Epithelial cell of prostate (primary cell): ENCODE data around the gene PANK4.

Experiments
- DNase-seq: peaks from one replicate; pipeline ENCODE4 v3.0.0-alpha.2; 2011; ENCODE audit warnings: low read depth, low spot score
- H3K27ac ChIP-seq: fragments of 450-650 bp; 2 replicates; pipeline ENCODE4 v1.5.1; 2017; ENCODE audit warnings: mild to moderate bottlenecking

Gene PANK4

GRCh38 chr1:2546515-2547209 is 20.3 kb upstream of the PANK4 start:
- DNase-seq: peak; percentile 43
- peak overlapping the region; percentile 85 for H3K27ac ChIP-seq

GRCh38 chr1:2545754-2546514 is 19.5 kb upstream of the PANK4 start:
- peak overlapping the region; percentile 85 for H3K27ac ChIP-seq
- DNase-seq: peak; percentile 3

- H3K27ac ChIP-seq: no peak overlapping the region
- no peak for DNase-seq
These were observed 18.7 kb upstream of the PANK4 start for GRCh38 chr1:2544875-2545640.

- DNase-seq: no peak
- H3K27ac ChIP-seq: no peak overlapping the region
These were observed 17.9 kb upstream of the PANK4 start for GRCh38 chr1:2544093-2544874.

GRCh38 chr1:2543543-2544092 is 17.2 kb upstream of the PANK4 start:
- no peak for DNase-seq
- no peak overlapping the region for H3K27ac ChIP-seq

GRCh38 chr1:2542246-2542915 is 16.0 kb upstream of the PANK4 start:
- H3K27ac ChIP-seq: no peak overlapping the region

GRCh38 chr1:2541619-2542245 is 15.3 kb upstream of the PANK4 start:
- H3K27ac ChIP-seq: no peak overlapping the region
- no peak for DNase-seq

More at GRCh38 chr1:2542246-2542915, 16.0 kb upstream of the PANK4 start:
- no peak for DNase-seq

GRCh38 chr1:2540816-2541492 is 14.6 kb upstream of the PANK4 start:
- no peak for DNase-seq
- no peak overlapping the region for H3K27ac ChIP-seq

GRCh38 chr1:2539312-2539907 is 13.0 kb upstream of the PANK4 start:
- no peak for DNase-seq
- no peak overlapping the region for H3K27ac ChIP-seq

- no peak for DNase-seq
- no peak overlapping the region for H3K27ac ChIP-seq
These were observed 12.5 kb upstream of the PANK4 start for GRCh38 chr1:2538872-2539271.

- no peak for DNase-seq
- H3K27ac ChIP-seq: no peak overlapping the region
These were observed 12.0 kb upstream of the PANK4 start for GRCh38 chr1:2538376-2538775.

- no peak for DNase-seq
- no peak overlapping the region for H3K27ac ChIP-seq
These were observed 11.4 kb upstream of the PANK4 start for GRCh38 chr1:2537784-2538115.

GRCh38 chr1:2535981-2536380 is 9.6 kb upstream of the PANK4 start:
- H3K27ac ChIP-seq: no peak overlapping the region
- DNase-seq: no peak

GRCh38 chr1:2535455-2535854 is 9.1 kb upstream of the PANK4 start:
- no peak for DNase-seq
- H3K27ac ChIP-seq: peak overlapping the region; percentile 87

- peak overlapping the region; percentile 87 for H3K27ac ChIP-seq
- peak; percentile 72 for DNase-seq
These were observed 8.5 kb upstream of the PANK4 start for GRCh38 chr1:2534687-2535441.

GRCh38 chr1:2534315-2534686 is 7.9 kb upstream of the PANK4 start:
- no peak for DNase-seq
- peak overlapping the region; percentile 87 for H3K27ac ChIP-seq

GRCh38 chr1:2533365-2533764 is 7.0 kb upstream of the PANK4 start:
- DNase-seq: peak; percentile 60
- peak overlapping the region; percentile 87 for H3K27ac ChIP-seq
